HG03521 (cell line): ENCODE results near the gene TRIM66.
A peak's percentile ranks its signal among the peaks of the same experiment; 100 is the strongest.

Experiments
- ATAC-seq: cut with Tn5 transposase; IDR thresholded peaks from one replicate; pipeline ENCODE4 v1.9.1; 2021; ENCODE audit warnings: mild to moderate bottlenecking, moderate library complexity; ENCODE audit not compliant: unreplicated experiment

Gene TRIM66

DNA sequence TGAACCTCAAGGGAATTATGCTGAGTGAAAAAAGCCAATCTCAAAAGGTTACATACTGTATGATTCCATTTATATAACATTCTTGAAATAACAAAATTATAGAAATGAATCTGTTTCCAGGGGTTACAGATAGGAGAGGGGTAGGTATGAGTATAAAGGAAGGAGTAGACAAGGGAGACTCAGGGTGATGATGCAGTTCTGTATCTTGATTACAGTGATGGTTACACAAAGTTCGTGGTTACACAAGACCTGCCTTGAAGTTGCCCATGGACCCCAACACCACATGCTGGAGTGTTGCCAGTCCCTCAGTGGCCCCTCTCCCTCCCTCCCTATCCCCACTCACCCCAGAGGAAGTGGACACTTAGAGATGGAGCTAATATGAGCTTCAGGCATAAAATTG lies 108.7 kb downstream of the TRIM66 start:
- ATAC-seq = no peak

DNA sequence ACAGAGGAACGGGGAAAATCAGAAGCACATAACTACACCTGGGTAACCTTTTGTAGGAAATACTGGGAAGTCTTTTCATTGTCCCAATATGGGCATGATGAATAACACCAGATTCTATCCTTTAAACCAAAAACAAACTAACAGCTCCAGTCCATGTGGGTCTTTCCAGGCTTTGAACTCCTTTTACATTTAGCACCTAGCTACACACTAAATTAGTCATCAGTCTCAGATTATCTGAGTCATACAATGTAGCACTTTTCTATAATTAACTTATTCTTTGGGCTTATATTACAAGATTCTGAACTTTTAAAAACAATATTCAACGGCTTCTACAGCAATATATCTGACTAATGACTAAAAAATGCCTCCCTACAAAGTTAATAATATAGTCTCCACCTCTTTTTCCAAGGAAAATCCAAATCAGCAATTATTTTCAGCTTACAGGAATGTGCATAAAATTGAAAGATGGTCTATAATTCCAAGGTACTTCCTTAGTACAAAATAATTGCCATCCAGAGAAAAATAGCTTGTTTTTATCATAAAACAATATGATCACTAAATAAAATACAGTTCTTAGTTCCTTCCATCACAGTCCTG lies 114.8 kb downstream of the TRIM66 start:
- ATAC-seq = no peak

DNA sequence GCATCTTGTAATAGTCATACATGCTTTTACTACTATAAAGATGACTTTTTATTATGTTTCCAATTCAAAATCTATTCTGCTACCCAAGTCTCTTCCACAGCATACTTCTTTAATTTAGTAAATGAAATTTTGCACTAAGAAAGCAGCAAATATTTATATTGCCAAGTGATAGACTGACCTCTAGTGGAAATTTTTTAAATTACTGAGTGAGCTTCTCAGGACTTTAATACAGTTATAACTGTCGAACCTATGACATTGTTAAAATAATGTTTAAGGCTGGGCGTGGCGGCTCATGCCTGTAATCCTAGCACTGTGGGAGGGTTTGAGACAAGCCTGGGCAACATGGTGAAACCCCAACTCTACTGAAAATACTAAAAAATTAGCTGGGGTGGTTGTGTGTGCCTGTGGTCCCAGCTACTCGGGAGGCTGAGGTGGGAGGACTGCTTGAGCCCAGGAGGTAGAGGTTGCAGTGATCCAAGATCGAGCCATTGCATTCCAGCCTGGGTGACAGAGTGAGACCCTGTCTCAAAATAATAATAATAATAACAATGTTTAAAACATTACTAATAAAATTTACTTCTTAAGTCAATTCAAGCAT lies 115.8 kb downstream of the TRIM66 start:
- ATAC-seq = peak; percentile 52

DNA sequence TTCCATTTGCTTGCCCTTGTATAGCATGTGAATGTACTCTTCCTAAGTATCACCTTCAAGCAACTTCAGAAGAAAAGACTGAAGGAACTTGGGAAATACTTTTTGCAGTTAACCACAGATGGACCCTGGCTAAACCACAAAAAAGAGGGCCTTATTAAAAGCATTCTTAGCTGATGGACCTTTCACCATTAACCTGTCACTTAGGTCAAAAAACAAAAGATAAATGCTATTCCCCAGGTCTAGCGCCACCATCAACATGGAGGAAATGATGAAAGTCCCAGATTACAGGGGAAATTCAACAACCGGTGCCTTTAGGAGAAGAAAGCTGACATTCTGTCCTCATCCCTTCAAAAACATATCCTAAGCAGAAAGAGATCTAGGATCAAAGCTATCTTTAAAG lies 117.9 kb downstream of the TRIM66 start:
- ATAC-seq = no peak
